ENCODE data around the gene MDK.
A peak's percentile ranks its signal among the peaks of the same experiment; 100 is the strongest.

MDK gene

DNA sequence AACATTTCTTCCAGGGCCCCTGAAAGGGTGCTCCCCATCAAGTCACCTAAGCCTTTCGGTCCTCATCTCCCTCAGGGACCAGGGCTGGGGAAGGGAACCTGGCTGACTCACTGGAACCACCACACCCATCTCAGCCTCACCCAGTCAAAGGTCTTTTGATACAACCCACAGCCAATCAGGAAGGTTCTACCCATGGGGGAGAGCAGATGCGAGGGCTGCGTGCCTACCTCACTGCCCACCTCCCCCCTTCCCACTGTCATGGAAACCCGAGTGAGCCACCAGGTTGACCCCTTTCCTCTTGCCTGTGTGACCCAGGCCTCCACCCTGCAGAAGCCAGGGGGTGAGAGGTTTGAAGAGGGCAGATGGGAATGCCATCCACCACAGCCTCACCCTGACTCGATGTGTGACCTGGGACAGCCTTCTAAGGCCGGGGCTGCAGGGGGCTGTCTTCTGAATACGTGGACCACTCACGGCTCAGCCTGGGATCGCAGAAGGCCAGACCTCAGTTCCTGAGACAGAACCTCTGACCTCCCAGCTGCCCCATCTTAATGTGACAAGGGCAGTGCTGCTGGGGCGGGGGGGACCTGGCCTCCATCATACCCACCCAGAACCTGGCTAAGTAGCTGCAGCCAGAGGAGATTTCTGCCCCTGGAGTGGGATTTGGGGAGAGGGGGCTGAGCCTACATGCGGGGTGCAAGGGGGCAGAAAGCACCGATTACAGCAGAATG, 2.7 kb downstream of the MDK start:
- no peak for DNase-seq

DNA sequence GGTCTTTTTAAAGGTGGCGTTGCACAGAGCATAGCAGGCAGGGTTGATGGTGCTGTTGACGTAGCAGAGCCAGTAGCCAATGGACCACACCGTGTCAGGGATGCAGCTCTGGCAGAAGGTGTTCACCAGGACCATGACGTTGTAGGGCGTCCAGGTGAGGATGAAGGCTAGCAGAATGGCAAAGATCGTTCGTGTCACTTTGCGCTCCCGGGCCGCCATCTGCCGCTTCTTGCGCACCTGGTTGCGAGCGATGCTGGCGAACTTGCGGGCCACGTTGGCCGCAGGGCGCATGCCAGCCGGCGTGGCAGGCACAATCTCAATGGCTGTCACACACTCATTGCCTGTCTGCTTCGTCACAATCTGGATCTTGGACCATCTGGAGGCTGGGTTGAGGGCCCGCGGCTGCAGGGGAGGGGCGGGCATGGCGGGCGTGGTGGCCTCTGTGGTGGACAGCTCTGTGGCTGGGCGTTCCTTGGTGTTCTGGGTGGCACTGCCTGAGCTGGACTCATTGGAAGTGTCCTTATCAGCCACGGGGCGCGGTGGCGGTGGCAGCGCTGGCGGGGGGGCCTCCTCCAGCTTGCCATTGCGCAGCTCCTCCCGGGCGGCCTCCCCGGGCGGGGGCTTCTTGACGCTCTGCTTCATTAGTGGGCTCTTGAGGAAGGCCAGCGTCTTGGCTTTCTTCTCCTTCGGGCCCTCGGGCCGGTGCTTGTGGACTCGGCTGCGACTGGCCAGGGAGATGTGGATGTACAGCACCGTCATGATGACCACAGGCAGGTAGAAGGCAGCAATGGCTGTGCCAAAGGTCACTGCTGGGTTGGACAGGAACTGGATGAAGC, 3.9 kb downstream of the MDK start:
- DNase-seq = no peak

GRCh38 chr11:46386005-46386578, 4.6 kb downstream of the MDK start:
- DNase-seq = no peak

DNA sequence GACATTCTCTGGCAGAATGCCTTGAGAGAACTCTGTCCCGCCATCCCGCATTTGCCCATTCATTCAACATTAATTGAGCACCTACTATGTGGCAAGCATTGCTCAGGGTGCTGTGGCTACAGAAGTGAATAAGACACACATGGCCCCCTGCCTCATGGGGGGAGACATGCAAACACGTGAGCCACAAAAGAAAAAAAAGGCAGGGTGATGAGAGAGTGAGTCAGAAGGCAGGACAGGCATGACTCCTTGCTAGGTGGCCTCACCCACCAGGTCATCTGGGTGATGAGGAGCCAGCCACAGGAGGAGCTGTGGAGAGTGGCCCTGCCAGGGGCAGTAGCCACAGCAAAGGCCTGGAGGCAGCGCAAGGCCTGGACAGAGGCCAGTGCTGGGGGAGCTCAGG, 5.2 kb downstream of the MDK start:
- DNase-seq = no peak

- DNase-seq = no peak
Observed at GRCh38 chr11:46387456-46387855, 6.0 kb downstream of the MDK start.

- DNase-seq = no peak
Observed at GRCh38 chr11:46387919-46388618, 6.6 kb downstream of the MDK start.

- no peak for DNase-seq
Observed at GRCh38 chr11:46388619-46389449, 7.4 kb downstream of the MDK start.

DNA sequence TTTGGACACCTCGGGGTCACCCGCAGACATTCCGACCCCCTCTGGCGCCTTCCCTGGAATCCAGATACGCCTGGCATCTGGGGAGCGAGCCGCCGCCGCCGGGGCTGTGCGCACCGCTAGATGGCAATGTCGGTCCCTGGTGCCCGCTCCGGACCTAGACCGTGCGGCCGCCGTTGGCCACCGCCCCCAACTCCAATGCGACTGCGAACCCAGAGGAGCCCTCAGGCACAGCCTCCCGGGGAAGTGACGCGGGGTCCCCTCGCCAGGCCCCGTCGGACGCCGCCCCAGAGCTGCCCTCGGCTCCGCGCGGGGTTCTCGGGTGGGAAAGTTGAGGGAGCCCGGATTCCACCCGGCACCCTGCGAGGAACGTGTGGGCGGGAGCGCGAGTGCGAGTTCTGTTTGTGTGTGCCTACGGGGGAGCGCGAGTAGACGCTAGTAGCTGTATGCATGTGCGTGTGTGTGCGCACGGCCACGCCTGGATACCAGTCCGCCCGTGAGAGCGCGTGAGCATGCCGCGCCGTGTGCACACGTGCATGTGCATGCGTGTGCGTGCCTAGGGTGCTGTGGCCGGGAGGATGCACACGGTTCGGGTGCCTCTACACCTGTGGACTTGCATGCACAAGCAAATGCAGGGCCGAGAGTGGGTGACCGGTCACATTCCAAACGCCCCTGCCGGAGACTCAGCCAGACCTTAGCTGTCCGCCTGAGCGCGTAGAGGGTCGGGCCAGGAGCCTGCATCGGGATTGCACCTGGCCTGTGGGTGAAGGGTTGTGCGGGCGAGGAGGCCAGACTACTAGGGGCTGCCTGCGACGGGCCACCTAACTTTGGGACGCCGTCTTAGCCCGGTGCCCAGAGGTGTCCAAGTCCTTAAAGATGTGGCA, 8.2 kb downstream of the MDK start:
- no peak for DNase-seq

DNA sequence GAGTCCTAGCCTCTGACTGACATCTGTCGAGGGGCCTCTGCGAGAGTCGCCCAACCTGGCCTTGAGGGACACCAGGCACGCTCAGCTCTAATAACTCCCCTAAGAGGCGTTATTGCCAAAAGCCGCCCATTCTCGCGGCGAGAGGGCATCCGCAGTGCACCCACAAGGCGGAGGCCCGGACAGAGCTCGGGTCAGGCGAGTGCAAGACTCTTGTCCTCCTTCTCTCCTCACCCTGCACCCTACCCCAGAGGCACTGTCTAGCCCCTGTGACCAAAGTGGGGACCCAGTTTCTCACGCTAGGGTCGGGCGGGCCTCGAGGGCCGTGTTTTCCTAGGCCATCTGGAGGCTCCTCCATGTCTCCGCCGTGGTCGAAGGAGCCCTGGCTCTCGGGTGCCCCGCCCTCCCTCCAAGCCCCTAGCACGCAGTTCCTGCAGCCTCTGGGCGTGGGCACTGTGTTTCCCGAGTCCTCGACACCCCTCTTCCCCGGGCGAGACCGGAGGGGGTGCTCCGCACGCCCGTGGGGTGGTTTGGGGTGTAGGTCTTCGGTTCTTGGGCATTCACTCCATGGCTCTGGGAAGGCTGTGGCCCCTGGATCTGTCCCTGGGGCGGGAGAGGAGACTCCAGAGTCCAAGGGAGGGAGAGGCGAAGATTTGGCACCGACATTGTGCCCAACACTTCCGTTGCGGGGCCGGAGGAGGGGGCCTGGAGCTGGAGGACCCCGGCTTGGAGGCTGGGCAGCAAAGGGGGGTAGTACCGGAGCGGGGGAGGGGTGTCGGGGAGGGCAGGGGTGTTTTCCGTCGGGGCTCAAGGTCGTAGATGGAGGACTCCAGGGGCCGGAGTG, 9.1 kb downstream of the MDK start:
- DNase-seq = no peak

GRCh38 chr11:46391186-46391577, 9.7 kb downstream of the MDK start:
- DNase-seq = no peak

GRCh38 chr11:46391578-46392420, 10.3 kb downstream of the MDK start, which contains the start of gene CHRM4:
TSS of gene CHRM4 (minus strand) at chr11:46391776. CDS start at chr11:46386557, 5,219 bp downstream.
- no peak for DNase-seq

DNA sequence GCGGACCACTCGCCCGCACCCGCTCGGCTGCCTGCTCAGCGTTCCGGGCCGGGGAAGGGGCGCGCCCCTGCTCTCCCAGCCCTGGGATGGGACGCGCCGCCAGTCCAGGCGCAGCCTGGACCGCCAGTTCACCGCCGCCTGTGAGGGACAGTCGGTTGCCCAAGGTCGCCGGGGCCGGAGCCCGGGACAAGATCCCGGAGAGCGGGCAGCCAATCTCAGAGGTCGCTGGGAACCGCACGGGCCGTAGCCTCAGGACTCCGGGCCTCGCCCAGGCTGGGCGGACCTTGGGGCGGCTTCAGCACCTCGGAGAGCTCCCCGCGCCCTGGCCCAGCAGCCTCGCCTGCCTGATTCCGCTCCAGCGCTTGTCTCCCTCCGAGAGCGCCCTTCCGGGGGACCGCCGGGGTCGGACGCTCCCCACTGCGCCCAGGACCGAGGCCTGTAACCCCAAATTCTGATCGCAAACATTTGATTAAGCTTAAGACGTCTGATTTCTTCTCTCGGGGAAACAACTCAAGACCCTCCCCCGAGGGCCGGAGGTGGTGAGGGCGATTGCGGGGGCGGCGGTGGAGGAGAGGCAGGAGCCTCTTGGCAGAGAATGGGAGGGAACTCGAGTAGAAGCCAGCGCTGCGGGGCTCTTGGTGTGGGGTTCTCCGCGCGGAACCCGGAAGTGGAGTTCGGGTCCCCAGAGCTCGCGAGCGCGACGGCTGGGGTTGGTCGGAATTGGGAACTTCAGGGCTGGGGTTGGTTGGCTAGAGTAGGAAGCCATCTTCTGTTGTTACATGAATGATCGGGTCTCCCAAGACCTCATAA, 11.2 kb downstream of the MDK start:
- DNase-seq = peak; percentile 57

DNA sequence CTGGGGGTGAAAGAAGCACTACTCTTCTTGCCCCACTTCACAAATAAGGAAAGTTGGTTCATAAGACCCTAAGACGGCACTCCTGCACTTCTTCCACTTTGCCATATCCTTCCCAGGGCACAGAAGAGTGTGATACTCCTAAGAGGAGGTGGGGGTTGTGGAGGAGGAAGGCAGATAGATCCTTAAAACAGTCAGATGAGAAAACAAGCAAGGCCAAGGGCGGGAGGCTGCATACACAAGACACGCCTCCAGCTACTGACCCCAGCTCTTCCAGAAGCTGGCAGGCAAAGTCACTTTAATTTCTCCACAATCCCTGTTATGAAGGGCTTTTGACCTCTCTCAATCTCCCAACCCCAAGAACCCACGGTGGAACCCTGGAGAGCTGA, 11.8 kb downstream of the MDK start:
- no peak for DNase-seq

GRCh38 chr11:46393759-46394158, 12.3 kb downstream of the MDK start:
- no peak for DNase-seq

DNA sequence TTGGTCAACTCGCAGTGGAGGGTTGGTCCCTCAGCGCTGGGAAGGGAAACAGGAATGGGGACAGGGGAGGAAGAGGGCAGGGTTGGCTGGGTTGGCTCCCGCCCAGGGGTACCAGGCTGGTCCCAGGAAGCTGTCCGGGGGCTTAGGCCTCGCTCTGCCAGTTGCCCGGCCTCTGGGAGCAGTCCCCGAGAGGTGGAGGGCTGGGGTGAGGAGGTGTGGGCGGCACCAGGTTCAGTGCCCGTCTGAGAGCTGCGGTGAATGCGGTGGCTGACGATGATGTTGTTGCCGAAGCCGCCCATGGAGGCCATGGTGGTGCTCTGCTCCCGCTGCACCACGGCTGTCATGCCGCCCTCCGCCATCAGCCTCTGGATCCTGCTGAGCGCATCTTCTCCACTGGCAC, 16.1 kb downstream of the MDK start:
- no peak for DNase-seq

DNA sequence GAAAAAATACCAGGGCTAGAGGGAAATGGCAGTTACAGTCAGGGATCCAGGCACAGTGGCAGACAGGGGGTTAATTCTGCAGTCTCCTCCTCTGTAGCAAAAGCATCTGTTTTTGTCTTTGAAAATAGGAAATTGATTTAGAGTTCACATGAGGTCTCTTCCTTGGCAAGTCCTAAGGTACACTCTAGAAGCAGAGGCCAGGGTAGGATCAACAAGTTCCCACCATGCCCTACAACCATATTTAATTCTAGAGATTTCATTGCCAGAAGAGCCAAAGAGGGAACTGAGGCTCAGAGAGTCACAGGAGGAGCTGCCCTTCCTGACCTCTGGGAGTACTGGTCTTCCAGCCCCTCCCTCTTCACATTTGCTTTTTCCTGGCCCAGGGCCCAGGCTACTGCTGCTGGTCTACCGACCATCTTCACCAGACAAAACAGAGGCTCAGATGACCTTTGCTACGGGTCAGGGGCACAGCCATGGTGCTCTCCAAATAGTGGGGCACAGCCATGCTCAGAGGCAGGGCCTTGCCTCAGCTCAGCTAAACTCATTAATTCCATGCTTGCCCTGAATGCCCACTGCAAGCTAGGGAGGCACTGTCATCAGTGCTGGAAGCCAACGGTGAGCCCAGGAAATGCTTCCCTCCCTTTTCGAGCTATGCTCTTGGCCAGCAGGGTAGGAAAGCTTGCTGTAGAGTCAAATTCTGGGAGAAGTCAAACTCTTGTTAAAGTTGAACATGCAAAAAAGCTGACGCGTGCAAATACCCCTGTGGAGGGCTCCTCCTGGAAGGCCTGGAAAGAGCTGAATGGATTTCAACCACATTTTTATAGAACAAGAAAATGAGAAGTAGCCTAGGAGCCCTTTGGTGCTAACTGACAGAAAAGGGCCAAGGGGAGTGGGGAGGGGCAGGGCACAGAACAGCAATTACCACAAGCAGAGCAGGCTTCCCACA, 21.8 kb downstream of the MDK start:
- DNase-seq = no peak

GRCh38 chr11:46404476-46405017, 23.1 kb downstream of the MDK start:
- DNase-seq = no peak

All from activated gamma-delta T cell (primary cell).